T47D (cell line): ENCODE measurements around the gene NDST1.

Source experiments
- DNase-seq, 2 experiments: peaks; one replicate each; pipeline versions ENCODE4 v3.0.0 to v3.0.0-alpha.2; 2011 to 2012; ENCODE audit warnings: low read depth in 1 of 2, low spot score in 1 of 2
- JUND ChIP-seq: IDR thresholded peaks from 2 replicates; pipeline ENCODE4 v1.6.1; 2012; ENCODE audit warnings: low read depth
- in situ Hi-C: cut with HindIII; loops from 2 replicates; pipeline ENCODE4 v1.10.0; 2016; ENCODE audit warnings: low sequenced_read_pairs, low pct_unique_long_range_greater_than_20kb

Gene NDST1

GRCh38 chr5:150484964-150485692, 22.8 kb upstream of the NDST1 start:
- no peak for TF ChIP-seq JUND
- in situ Hi-C loops, result no loop called here
- DNase-seq, result no peak

- peak; percentile 62 to 85 for DNase-seq
- TF ChIP-seq JUND, result no peak
- in situ Hi-C loops, result no loop called here
Observed at GRCh38 chr5:150485693-150486401, 22.1 kb upstream of the NDST1 start.

- peak; percentile 91 to 94 for DNase-seq
Observed at GRCh38 chr5:150486402-150487198, 21.3 kb upstream of the NDST1 start.

GRCh38 chr5:150487199-150488061, 20.5 kb upstream of the NDST1 start:
- no peak for TF ChIP-seq JUND
- peak in 1 of 2 experiments; percentile 80 for DNase-seq
- in situ Hi-C loops, result no loop called here

More at GRCh38 chr5:150486402-150487198, 21.3 kb upstream of the NDST1 start:
- no peak for TF ChIP-seq JUND
- in situ Hi-C loops, result no loop called here

- peak in 1 of 2 experiments; percentile 81 for DNase-seq
- no peak for TF ChIP-seq JUND
- in situ Hi-C loops, result no loop called here
Observed at GRCh38 chr5:150488519-150489359, 19.2 kb upstream of the NDST1 start.

- in situ Hi-C loops, result no loop called here
- DNase-seq, result no peak
- no peak for TF ChIP-seq JUND
Observed at GRCh38 chr5:150489360-150490295, 18.3 kb upstream of the NDST1 start.

- no peak for TF ChIP-seq JUND
- DNase-seq, result no peak
- in situ Hi-C loops, result no loop called here
Observed at GRCh38 chr5:150490296-150490669, 17.6 kb upstream of the NDST1 start.

GRCh38 chr5:150490754-150491153, 17.2 kb upstream of the NDST1 start:
- in situ Hi-C loops, result no loop called here
- DNase-seq, result no peak
- TF ChIP-seq JUND, result no peak

- DNase-seq, result no peak
- TF ChIP-seq JUND, result no peak
- in situ Hi-C loops, result no loop called here
Observed at GRCh38 chr5:150491876-150492275, 16.1 kb upstream of the NDST1 start.

- no peak for DNase-seq
- no peak for TF ChIP-seq JUND
- in situ Hi-C loops, result no loop called here
Observed at GRCh38 chr5:150492621-150493020, 15.3 kb upstream of the NDST1 start.
